Limb (tissue), 2 donors: Measurements from ENCODE around the gene RPN1.
"Not testable (repeated sequence)": the region's sequence is repeated elsewhere in the genome, so short reads cannot be mapped to it uniquely, and the experiment has no call there.

Source experiments
- DNase-seq, 2 donors: peaks; one replicate each; pipeline ENCODE4 v3.0.0-alpha.2; 2016; ENCODE audit errors: extremely low spot score in 2 of 2

The RPN1 gene

DNA sequence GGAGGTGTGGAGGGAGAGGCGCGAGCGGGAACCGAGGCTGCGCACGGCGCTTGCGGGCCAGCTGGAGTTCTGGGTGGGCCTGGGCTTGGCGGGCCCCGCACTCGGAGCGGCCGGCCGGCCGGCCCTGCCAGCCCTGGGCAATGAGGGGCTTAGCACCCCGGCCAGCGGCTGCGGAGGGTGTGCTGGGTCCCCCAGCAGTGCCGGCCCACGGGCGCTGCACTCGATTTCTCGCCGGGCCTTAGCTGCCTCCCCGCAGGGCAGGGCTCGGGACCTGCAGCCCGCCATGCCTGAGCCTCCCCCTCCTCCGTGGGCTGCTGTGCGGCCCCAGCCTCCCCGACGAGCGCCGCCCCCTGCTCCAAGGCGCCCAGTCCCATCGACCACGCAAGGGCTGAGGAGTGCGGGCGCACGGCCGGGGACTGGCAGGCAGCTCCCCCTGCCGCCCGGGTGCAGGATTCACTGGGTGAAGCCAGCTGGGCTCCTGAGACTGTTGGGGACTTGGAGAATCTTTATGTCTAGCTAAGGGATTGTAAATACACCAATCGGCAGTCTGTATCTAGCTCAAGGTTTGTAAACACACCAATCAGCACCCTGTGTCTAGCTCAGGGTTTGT lies 2.9 kb upstream of the RPN1 start:
- not testable (repeated sequence) for DNase-seq

GRCh38 chr3:128648940-128649663 lies 1.5 kb downstream of the RPN1 start:
- DNase-seq, result no peak

DNA sequence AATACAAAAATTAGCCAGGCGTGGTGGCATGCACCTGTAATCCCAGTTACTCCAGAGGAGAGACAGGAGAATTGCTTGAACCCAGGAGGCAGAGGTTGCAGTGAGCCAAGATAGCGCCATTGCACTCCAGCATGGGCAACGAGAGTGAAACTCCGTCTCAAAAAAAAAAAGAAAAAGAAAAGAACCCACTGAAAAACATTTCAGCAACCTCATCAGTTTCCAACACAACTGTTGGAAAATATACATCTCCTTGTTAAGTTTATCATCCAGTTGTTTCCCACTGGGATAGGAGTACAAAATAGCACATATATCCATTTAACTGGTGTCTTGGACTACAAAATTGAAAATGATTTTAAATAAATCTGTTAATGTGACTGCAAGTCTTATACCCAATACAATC lies 2.2 kb downstream of the RPN1 start:
- DNase-seq, result no peak

DNA sequence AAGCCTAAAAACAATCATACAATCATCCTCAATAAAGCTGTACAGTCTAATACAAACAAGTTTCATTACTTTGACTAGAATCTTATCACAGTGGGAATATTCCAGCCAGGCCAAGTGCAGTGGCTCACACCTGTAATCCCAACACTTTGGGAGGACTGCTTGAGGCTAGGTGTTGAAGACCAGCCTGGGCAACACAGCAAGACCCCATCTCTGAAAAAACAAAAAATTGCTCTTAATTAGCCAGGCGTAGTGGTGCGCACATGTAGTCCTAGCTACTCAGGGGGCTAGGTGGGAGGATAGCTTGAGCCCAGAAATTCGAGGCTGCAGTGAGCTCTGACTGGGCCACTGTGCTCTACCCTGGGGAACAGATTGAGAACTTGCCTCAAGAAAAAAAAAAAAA lies 3.3 kb downstream of the RPN1 start:
- no peak for DNase-seq

- DNase-seq, result no peak
Observed at GRCh38 chr3:128634075-128634611, 16.5 kb downstream of the RPN1 start.

- DNase-seq, result no peak
Observed at GRCh38 chr3:128632301-128632700, 18.3 kb downstream of the RPN1 start.

DNA sequence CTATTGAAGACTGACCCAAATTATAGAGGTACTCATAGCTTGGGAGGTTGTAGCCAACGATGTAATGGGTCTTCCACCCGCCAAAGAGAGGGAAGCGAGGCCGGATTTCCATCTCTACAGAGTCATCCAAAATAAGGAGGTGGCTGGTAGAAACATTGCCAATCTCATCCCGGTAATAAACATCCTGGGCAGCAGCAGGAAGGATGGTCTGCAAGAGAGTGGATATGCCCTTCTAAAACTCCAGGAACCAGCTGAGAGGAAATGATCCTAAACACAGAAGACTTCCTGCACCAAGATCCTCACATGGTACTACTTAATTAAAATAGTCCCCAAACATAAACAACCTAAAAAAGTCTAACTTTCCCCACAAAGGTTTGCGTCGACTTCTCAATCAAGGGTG lies 20.7 kb downstream of the RPN1 start:
- no peak for DNase-seq

GRCh38 chr3:128625409-128625945 lies 25.1 kb downstream of the RPN1 start:
- no peak for DNase-seq

DNA sequence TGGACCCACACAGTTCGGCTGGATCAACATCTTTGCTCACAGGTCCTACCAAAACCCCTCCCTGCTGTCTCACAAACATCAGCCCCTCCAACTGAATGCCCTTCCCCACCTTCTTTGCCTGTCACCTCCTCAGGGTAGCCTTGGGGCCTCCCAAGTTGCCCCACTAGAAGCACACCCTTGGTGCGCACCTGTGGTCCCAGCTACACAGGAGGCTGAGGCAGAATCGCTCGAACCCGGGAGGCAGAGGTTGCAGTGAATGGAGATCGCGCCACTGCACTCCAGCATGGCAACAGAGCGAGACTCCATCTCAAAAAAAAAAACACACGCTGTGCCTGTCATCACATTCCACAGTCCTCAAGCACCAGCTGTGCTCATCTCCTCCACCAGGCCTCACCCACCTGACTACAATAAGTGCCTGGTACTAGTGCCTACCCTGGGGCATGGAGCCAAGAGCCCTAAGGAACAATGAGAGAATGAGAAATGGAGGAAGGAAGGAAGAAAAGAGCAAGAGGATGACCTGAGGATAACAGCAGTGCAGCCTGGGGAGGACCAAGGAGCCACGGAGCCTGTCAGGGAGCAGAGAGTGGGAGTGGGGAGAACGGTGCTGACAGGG lies 26.0 kb downstream of the RPN1 start:
- DNase-seq, result no peak

- DNase-seq, result no peak
Observed at GRCh38 chr3:128623762-128624176, 26.8 kb downstream of the RPN1 start.

- no peak for DNase-seq
Observed at GRCh38 chr3:128621931-128622330, 28.7 kb downstream of the RPN1 start.

- no peak for DNase-seq
Observed at GRCh38 chr3:128621234-128621633, 29.4 kb downstream of the RPN1 start.

GRCh38 chr3:128620268-128620691 lies 30.3 kb downstream of the RPN1 start:
- no peak for DNase-seq

DNA sequence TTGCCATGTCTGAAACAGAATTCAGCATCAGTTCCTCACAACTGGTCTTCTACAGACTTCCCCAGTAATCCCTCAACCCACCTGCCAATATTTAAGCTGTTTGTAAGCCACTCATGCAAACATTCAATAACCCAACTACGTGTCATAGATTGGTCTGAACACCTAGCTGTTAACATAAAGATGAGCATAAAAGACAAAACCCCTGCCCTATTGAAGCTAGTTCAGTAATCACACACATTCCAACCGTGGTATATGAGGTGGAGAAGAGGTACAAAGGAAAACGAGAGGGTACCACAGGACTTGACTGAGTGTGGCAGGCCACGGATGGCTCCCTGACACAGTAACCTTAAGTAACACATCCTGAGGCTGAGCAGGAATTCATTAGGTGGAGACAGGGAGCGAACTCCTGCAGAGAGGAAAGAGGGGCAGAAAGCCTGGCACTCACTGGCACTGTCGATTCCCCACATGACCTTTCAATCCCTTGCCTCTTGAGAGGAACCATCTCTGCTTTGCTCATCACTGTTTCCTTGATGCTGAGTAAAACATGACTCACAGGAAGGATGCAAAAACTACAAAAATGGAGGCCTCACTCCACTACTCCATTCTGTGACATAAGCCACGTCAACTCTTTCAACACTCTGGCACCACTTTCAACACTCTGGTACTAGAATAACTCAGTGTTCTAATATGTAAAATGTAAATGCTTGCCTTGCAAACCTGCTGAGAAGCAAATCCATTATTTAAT lies 31.3 kb downstream of the RPN1 start:
- no peak for DNase-seq

DNA sequence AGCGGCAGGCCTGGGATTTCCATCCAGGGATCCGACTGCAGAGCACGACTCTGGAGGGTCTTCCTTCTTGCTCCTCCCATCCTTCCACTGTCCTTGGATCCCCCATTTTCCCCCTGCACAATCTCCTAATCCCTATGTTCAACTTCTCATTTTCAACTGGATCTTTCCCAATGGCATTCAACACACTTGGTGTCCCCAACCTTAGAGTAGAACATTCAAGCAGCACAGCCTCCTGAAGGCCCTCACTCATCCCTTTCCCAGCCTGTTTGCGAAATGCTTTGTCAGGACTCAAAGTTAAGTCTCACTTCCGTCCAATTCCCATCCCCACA lies 32.3 kb downstream of the RPN1 start:
- no peak for DNase-seq

DNA sequence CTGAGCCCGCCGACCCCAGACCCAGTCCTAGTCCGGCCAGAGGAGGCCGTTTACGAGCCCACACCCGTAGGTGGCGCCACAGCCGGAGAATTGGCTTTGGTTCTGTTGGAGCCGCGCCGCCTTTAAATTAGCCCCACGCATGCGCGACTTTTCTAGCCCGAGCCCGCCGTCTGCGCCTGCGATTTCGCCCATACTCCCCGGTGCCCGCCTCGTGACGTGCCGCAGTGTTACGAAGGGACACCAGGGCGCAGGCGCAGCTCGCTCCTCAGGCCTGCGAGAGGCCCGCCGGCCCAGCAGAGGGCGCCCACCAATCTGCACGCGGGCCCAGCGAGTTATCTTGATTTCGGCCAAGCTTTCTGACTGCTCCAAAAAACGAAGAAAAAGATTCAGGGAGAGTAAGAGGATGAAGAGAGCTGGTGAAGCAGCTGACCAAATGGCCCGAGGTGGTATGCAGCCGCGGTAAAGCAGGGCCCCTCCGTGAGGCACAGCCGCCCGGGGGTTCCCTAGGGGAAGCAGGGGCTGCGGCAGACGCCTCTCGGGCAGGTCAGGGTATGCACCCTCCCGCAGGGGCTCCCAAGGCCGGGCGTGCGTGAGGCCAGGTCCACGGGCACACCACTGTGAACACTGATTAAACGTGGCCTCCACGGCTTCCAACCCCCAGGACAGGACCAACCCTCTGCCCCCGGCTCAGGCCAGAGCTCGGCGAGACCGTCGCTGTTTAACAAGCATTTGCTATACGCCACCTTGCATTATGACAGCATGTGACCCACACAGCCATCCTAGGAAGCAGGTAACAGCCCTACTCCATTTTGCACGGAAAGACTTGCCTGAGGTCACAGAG lies 32.8 kb downstream of the RPN1 start:
- peak; percentile 99 for DNase-seq

- DNase-seq, result no peak
Observed at GRCh38 chr3:128617270-128617556, 33.4 kb downstream of the RPN1 start.

- DNase-seq, result no peak
Observed at GRCh38 chr3:128616516-128617269, 33.9 kb downstream of the RPN1 start.

DNA sequence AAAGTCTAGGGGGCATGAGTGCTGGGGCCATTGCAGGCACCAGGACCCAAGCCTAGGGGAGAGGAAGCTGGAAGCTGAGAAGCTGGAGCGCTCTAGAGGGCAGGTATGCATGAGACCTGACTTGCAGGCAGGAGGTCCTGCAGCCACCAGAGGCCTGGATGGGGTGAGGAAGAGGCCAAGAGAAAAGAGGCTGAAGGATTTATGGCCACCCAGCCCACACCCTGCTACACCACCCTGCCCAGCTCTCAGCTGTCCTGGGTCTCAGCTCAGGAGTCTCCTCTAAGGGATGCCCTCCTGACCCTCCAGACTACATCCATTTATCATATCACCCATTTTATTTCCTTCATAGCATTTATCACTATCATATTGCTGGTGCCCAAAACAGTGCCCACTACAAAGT lies 36.5 kb downstream of the RPN1 start:
- no peak for DNase-seq

DNA sequence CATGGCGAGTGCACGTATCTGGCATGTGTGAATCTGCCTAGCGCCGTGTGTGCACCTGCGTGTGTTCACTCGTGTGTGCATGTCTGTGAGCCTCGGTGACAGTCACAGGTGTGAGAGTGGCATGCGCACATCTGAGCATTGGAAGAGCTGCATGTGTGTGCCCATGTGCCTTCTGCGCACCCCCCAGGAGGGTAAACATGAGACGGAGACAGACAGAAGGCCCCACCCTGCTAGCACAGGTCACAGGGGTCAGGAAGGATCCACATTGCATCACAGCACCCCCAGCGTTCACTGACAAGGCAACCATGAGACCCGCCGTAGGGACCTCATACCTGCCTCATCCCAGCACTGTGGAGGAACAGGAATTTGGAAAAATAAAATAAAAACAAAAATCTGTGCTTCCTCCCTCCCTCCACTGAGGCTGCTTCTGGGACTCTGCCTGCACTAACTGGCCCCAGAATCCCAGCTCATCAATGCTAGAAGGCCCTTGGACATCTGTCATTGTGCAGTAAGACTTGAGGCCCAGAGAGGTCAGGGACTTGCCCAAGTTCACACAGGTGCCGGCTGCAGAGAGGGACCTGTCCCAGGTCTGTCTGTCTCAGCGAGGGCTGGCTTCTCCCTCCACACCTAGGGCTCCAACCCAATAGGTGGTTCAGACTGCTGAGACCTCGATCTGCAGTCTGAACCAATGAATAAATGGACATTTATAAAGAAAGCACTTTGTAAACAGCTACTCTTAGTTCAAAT lies 37.4 kb downstream of the RPN1 start:
- DNase-seq, result no peak
